ENCODE measurements around the gene RNF2. TPM values are rescaled to one million over a fixed set of nuclear protein-coding genes. Genes with fewer than 3 reads are reported as not detected.
"Not testable (repeated sequence)": the region's sequence is repeated elsewhere in the genome, so short reads cannot be mapped to it uniquely, and the experiment has no call there.

Gene RNF2
- total RNA-seq, 1 donor from 2014 or later, result 17.0 TPM

- no peaks in the 10 kb centered on the region for H3K36me3 ChIP-seq
- no peak for DNase-seq
- H3K27ac ChIP-seq, result no peak overlapping the region
- no peak for TF ChIP-seq CTCF (IDR thresholded peaks at IDR 0.05)
- no peak for ATAC-seq
- peaks cover 29% of the 10 kb centered on the region for H3K4me1 ChIP-seq
- no peak overlapping the region for H3K4me3 ChIP-seq
- intact Hi-C loops (cut with DNase I), result no loop called here
- no peaks in the 10 kb centered on the region for H3K9me3 ChIP-seq
- no peaks in the 10 kb centered on the region for H3K27me3 ChIP-seq (ENCODE audit: low read depth)
Measured at GRCh38 chr1:185058876-185059275, 13.5 kb downstream of the RNF2 start.

- TF ChIP-seq CTCF (IDR thresholded peaks at IDR 0.05), result no peak
- intact Hi-C loops (cut with DNase I), result no loop called here
- H3K9me3 ChIP-seq, result no peaks in the 10 kb centered on the region
- no peaks in the 10 kb centered on the region for H3K27me3 ChIP-seq (ENCODE audit: low read depth)
- H3K4me3 ChIP-seq, result no peak overlapping the region
- H3K4me1 ChIP-seq, result peaks cover 29% of the 10 kb centered on the region
- ATAC-seq, result no peak
- no peak overlapping the region for H3K27ac ChIP-seq
- no peak for DNase-seq
- no peaks in the 10 kb centered on the region for H3K36me3 ChIP-seq
Measured at GRCh38 chr1:185059950-185060571, 14.7 kb downstream of the RNF2 start.

GRCh38 chr1:185062710-185063370, 17.5 kb downstream of the RNF2 start:
- H3K27ac ChIP-seq, result no peak overlapping the region
- DNase-seq (no peak), ATAC-seq (no peak)
- no peak overlapping the region for H3K4me3 ChIP-seq
- no peak for TF ChIP-seq CTCF (IDR thresholded peaks at IDR 0.05)
- intact Hi-C loops (cut with DNase I), result no loop called here
- no peaks in the 10 kb centered on the region for H3K9me3 ChIP-seq
- peaks cover 29% of the 10 kb centered on the region for H3K4me1 ChIP-seq
- H3K36me3 ChIP-seq, result no peaks in the 10 kb centered on the region
- H3K27me3 ChIP-seq (ENCODE audit: low read depth), result no peaks in the 10 kb centered on the region

GRCh38 chr1:185063719-185064118, 18.4 kb downstream of the RNF2 start:
- no peaks in the 10 kb centered on the region for H3K36me3 ChIP-seq
- H3K4me1 ChIP-seq, result peaks cover 25% of the 10 kb centered on the region
- H3K9me3 ChIP-seq, result no peaks in the 10 kb centered on the region
- ATAC-seq (no peak), DNase-seq (no peak)
- intact Hi-C loops (cut with DNase I), result no loop called here
- H3K27me3 ChIP-seq (ENCODE audit: low read depth), result no peaks in the 10 kb centered on the region
- H3K27ac ChIP-seq, result no peak overlapping the region
- no peak overlapping the region for H3K4me3 ChIP-seq
- no peak for TF ChIP-seq CTCF (IDR thresholded peaks at IDR 0.05)

GRCh38 chr1:185065006-185065405, 19.6 kb downstream of the RNF2 start:
- H3K27me3 ChIP-seq (ENCODE audit: low read depth); ATAC-seq; H3K36me3 ChIP-seq; H3K9me3 ChIP-seq; H3K27ac ChIP-seq; H3K4me3 ChIP-seq; DNase-seq; intact Hi-C loops (cut with DNase I): not testable (repeated sequence)
- peaks cover 17% of the 10 kb centered on the region for H3K4me1 ChIP-seq

- DNase-seq (no peak), ATAC-seq (no peak)
- intact Hi-C loops (cut with DNase I), result no loop called here
- no peaks in the 10 kb centered on the region for H3K9me3 ChIP-seq
- peaks cover 17% of the 10 kb centered on the region for H3K4me1 ChIP-seq
- TF ChIP-seq CTCF (IDR thresholded peaks at IDR 0.05), result no peak
- H3K27me3 ChIP-seq (ENCODE audit: low read depth), result no peaks in the 10 kb centered on the region
- no peaks in the 10 kb centered on the region for H3K36me3 ChIP-seq
- no peak overlapping the region for H3K27ac ChIP-seq
- H3K4me3 ChIP-seq, result no peak overlapping the region
Measured at GRCh38 chr1:185066181-185066580, 20.8 kb downstream of the RNF2 start.

All from lower lobe of right lung (tissue), 2 donors.